Sciatic nerve (tissue), 2 donors: ENCODE data around the gene PTPN1. TPM values are rescaled to one million over a fixed set of nuclear protein-coding genes. Genes with fewer than 3 reads are reported as not detected.

ENCODE experiments used
- ATAC-seq: fragments of 200-7000 bp; cut with Tn5 transposase; one replicate; pipeline ENCODE4 v1.9.1; 2020; ENCODE audit warnings: mild to moderate bottlenecking, moderate library complexity
- DNase-seq: peaks from one replicate; pipeline ENCODE4 v3.0.0-alpha.2; 2020; ENCODE audit warnings: low spot score
- intact Hi-C: fragments of 100-400 bp; cut with DNase I; formaldehyde crosslinking; loops from one replicate; pipeline ENCODE4 v1.14.2; 2022
- total RNA-seq: library from RNA; stranded (reverse); fragmentation: NEBNext Ultra II Directional; extraction: Animal tissue kit (Norgen Biotek cat#: 25700); gene quantifications from one replicate; pipeline ENCODE4 v1.2.1, GENCODE V29; 2021
- donor health status: DM: no; HTN: no; CAD: no.
- donor health status: DM: no; HTN: no; CAD: no.

The PTPN1 gene
- total RNA-seq, 1 donor from 2014 or later, result 25.8 TPM

DNA sequence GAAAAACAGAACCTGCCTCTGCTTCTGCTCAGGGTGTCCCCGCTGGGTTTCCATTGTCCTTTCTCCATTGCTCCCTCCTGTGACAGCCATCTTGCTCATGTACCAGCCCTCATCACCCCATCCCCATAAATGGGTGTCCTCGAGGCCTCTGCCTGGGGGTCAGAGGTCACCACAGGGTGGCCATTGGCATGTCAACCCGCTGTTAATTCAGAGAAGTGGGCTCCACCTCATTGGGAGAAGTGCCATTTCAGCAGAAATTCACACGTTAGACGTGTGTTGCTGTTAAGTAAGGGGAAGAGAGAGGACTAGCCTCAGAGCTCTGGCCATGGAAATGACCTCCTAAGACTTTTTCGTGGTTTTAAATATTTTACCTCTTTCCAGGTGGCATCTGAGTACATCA lies 71.9 kb downstream of the PTPN1 start:
- ATAC-seq (no peak), DNase-seq (no peak)
- intact Hi-C loops, result loop anchor here (10.0 kb wide), 1 partner anchor 107 kb away; no protein-coding TSS in a partner anchor

DNA sequence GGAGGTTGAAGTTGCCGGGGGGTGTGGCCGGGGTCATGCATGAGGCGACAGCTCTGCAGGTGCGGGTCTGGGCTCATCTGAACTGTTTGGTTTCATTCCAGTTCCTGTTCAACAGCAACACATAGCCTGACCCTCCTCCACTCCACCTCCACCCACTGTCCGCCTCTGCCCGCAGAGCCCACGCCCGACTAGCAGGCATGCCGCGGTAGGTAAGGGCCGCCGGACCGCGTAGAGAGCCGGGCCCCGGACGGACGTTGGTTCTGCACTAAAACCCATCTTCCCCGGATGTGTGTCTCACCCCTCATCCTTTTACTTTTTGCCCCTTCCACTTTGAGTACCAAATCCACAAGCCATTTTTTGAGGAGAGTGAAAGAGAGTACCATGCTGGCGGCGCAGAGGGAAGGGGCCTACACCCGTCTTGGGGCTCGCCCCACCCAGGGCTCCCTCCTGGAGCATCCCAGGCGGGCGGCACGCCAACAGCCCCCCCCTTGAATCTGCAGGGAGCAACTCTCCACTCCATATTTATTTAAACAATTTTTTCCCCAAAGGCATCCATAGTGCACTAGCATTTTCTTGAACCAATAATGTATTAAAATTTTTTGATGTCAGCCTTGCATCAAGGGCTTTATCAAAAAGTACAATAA lies 72.5 kb downstream of the PTPN1 start:
- intact Hi-C loops, result loop anchor here (10.0 kb wide), 1 partner anchor 108 kb away; no protein-coding TSS in a partner anchor
- ATAC-seq (no peak), DNase-seq (no peak)

DNA sequence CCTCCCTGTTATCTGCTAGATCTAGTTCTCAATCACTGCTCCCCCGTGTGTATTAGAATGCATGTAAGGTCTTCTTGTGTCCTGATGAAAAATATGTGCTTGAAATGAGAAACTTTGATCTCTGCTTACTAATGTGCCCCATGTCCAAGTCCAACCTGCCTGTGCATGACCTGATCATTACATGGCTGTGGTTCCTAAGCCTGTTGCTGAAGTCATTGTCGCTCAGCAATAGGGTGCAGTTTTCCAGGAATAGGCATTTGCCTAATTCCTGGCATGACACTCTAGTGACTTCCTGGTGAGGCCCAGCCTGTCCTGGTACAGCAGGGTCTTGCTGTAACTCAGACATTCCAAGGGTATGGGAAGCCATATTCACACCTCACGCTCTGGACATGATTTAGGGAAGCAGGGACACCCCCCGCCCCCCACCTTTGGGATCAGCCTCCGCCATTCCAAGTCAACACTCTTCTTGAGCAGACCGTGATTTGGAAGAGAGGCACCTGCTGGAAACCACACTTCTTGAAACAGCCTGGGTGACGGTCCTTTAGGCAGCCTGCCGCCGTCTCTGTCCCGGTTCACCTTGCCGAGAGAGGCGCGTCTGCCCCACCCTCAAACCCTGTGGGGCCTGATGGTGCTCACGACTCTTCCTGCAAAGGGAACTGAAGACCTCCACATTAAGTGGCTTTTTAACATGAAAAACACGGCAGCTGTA lies 73.4 kb downstream of the PTPN1 start:
- DNase-seq (no peak), ATAC-seq (no peak)
- intact Hi-C loops, result loop anchor here (10.0 kb wide), 1 partner anchor 109 kb away; no protein-coding TSS in a partner anchor

DNA sequence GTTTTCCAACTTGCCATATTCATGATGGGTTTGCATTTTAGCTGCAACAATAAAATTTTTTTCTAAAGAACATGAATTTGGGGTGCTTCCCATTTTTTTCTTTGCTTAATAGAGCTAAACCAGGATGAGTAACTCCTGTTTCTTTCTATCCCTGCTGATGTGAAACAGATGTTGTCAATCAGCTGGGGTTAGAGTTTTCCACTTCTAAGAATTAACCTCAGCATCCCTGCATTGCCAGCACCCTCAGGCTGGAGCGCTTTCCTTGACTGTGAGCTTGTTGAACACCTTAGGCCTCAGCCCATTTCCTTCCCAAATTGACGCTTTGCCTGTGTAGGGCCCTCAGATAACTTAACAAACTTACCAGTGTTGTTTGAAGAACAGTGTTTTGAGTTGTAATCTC lies 74.5 kb downstream of the PTPN1 start:
- DNase-seq, result no peak
- intact Hi-C loops, result loop anchor here (10.0 kb wide), 1 partner anchor 110 kb away; no protein-coding TSS in a partner anchor
- ATAC-seq, result no peak

DNA sequence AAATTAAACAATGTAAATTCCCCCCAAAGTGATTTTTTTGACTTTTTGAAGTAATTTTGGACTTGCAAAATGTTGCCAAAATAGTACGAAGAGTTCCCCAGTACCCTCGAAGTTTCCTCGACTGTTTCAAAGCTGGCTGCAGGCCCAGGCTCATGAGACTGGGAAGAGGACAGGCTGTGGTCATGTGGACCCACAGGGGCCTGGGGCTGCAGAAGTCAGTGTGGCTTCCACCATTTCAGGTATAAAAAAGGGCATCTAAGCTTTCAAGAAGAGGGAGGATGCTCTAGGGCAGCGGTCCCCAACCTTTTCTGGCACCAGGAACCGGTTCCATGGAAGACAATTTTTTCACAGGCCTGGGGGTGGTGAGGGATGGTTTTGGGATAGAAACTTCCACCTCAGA lies 75.0 kb downstream of the PTPN1 start:
- intact Hi-C loops, result loop anchor here (10.0 kb wide), 1 partner anchor 110 kb away; no protein-coding TSS in a partner anchor
- DNase-seq, result no peak
- no peak for ATAC-seq

DNA sequence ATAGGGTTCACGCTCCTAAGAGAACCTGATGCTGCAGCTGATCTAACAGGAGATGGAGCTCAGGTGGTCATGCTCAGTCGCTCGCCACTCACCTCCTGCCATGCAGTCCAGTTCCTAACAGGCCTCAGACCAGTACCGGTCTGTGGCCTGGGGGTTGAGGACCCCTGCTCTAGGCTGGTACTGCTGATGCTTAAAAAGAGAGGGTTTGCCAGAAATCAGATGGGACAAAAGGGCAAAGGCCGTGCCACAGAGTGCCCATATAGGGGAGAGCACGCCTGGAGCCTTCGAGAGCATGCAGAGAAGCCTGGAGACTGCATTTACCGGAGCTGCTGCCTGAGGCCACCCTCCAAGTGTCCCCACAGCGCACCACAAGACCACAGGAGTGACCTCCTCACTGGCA lies 75.5 kb downstream of the PTPN1 start:
- ATAC-seq, result no peak
- DNase-seq, result no peak

DNA sequence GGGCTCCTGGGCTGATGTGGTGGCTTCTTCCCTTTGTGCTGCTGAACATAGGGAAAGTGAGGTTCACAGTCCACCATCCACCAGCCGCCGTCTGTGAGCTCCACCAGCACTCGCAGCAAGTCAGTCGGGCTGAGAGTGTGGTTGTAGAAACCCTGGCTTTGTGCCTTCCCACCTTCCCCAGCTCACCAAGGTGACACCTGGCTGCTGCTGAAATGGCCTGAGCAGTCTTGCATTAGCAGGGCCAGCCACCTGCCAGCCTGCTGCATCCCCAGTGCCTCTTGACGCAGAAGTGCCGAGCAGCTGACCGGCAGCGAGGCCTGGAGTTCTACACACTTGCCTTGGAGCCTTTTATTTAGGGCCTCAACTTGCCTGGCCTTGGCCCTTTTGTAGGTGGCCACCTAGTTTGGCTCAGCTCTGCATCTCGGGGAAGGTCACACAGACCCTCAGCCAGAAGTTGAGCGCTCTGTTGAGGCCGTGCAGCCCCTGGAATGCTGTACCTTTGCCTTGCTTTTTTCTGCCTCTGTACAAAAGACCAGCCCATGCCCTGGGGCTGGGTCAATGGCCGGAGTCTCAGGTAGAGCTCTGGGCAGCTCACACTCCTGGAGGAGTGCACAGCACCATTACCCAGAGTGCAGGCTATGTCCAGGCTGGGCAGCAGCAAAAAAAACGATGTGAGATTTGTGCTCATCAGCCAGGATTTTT lies 76.5 kb downstream of the PTPN1 start:
- DNase-seq, result no peak
- intact Hi-C loops, result loop anchor here (10.0 kb wide), 1 partner anchor 112 kb away; no protein-coding TSS in a partner anchor

More for the DNA sequence above, 75.5 kb downstream of the PTPN1 start:
- intact Hi-C loops, result loop anchor here (10.0 kb wide), 1 partner anchor 111 kb away; no protein-coding TSS in a partner anchor

DNA sequence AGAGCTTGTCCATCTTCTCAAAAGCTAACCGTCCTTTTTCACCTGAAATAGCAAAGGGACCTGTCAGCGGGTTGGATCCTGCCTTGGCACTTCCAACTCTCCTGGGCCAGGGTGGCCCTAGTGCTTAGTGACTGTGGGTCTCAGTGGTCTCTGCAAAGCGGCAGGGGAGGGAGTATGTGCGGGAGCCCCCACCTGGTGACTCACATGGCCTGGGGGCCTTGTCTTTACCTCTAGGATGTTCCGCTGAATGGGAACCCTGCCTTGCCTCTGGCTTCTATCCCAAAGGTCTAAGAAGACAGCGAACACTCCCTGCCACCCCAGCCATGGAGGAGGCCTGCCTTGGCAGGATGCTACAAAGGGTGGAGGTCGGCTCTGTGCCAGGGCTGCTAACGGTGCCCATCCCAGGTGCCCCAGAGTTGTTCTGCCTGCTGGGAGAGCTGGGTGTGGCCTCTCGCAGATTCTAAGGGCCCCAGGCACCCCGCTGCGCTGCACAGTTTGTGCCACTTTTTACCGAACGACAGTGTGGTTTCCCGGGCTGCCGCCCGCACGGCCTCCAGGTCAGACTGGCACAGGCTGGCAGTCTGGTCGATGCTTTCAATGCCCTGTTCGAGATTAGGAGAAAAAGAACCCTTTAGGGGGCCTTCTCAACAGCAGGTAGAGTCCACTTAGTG lies 77.2 kb downstream of the PTPN1 start:
- ATAC-seq (no peak), DNase-seq (no peak)
- intact Hi-C loops, result loop anchor here (10.0 kb wide), 1 partner anchor 113 kb away; no protein-coding TSS in a partner anchor

More for the DNA sequence above, 76.5 kb downstream of the PTPN1 start:
- ATAC-seq, result no peak

DNA sequence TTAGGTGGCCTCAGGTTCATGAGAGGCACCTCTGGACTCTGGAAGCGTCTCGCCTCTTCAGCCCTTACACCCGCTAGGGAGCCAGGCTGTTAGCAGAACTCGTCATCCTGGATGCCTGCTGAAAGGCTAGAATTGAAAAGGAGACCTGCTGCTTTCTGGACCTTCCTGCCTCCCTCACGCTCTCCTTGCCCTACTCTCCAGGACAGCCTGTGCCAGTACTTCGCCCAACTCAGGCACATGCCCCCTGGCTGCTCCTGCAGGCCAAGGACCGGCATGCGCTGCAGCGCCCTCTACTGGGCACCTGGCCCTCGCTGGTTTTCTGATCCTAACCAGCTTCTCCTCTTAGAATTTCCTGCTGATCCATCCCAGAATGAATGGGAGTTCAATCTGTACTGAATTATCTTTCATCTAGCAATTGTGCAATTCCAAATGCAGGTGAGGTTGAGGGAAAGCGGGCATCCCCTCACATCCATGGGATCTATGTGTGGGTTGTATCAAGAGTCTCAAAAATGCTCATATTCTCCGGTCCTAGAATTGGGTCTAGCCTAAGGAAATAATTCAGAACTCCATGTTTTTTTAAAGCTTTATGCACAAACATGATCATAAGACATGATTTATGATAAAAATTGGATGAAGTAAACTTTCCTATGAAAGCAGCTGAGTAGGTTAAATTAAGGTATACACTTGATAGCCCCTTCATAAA lies 78.0 kb downstream of the PTPN1 start:
- intact Hi-C loops, result loop anchor here (10.0 kb wide), 1 partner anchor 113 kb away; no protein-coding TSS in a partner anchor

DNA sequence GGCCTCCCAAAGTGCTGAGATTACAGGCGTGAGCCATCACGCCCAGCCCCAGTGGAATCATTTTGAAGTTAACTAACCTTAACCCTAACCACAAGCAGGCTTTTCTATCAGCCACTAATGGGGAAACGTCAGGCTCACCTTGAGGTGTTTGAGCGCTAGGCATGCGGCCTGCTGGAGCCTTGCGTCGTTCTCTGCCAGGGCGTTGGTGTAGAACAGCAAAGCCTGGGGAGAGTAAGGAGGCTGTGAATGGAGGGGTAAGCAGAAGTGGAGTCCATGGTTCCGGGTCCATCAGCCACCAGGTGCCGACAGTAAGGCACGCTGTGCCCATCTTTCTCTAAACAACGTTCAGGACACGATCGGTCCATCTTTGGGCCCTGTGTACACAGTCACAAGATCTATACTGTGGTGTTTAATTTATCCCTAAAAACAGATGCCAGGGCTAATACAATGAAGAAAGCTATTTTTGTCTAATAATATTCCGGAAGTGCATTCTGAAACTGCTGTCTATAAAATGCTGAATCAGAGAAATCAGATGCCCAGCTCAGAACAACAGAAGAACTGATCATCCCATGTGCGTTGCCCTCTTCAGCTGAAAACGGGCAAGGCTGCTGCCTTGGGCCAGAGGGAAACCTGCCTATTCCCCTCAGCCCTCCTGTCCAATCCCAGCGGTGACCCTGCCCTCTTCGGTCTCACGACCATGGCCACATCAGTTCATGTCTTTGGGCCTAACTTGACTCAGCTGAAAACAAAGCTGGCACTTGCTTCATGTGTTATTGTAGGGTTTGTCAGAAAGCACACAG lies 79.6 kb downstream of the PTPN1 start:
- intact Hi-C loops, result loop anchor here (10.0 kb wide), 1 partner anchor 115 kb away; no protein-coding TSS in a partner anchor
- ATAC-seq, result no peak

More for the DNA sequence above, 78.0 kb downstream of the PTPN1 start:
- peak; percentile 37 for ATAC-seq
- DNase-seq, result peak; percentile 85

DNA sequence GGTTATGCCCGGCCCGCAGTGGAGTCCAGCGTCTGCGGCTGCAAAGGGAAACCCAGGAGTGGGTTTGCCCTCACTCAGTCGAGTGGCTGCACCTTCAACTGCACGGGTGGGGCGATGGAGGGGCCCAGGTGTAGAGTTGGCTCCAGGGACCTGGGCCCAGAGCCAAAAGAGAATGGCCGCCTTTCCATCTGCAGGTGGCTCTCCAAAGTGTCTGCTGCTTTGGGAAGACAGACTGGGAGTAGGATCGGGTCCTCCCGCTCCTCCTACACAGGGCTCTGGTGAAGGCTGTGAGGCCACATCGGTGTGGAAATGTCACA lies 80.1 kb downstream of the PTPN1 start:
- DNase-seq (no peak), ATAC-seq (no peak)
- intact Hi-C loops, result no loop called here

More for the DNA sequence above, 79.6 kb downstream of the PTPN1 start:
- DNase-seq, result no peak

DNA sequence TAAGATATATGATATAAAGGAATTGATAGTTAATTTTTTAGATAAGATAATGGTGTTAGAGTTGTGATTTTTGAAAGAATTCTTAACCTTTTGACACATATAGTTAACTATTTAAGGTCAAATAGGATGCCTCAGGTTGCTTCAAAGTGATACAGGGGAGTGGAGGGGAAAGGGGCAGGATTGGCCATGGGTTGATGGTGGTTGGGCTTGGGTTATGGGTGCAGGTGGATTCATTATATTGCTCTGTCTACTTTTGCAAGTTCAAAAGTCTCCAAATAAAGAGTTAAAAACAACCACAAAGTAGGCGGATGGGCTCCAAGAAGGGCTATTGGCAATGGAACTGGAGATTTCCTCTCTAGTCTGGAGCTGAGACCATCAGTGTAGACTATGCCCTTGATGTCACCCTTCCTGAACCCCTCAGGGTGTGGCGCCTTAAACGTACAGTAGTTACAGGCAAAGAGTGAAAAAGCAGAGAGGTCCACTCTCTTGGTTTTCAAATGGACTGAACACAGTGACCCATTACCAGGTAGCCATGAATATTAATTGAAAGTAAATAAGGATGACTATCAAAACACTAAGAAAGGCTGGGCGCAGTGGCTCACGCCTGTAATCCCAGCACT lies 81.2 kb downstream of the PTPN1 start:
- no peak for ATAC-seq
- intact Hi-C loops, result no loop called here

DNA sequence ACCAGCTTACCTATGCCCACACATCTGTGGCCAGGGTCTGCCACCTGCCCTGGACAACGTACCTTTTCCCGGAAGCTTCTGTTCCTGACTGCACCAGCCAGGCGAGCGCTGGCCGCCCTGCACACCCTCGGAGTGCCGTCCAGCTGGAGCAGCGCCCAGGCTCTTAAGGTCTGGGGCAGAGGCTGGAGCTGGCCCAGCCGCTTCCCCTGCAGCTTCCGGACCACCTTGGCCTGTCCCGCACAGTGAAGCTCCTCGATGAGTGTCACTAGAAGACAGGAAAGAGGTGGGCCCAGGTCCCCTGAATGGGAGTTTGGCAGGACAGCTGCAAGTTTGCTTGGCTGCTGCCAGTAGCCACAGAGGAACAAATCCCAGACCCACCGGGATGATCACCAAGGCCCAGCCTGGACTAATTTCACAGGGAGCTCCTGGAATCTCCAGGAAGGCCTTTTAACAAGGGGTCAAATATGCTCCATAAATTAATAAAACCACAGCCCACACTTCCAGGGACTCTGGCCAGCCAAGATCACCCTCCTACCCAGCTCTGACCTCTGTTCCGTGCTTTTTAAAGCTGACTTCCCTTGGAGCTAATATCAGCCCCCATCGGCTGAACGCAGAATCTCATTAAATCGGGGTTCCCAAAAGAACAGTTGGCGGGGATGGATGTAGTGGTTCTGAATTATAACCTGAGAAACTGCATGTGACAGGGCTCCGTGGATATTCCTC lies 82.3 kb downstream of the PTPN1 start:
- DNase-seq (no peak), ATAC-seq (peak; percentile 53)
- intact Hi-C loops, result no loop called here

More for the DNA sequence above, 81.2 kb downstream of the PTPN1 start:
- DNase-seq, result no peak

DNA sequence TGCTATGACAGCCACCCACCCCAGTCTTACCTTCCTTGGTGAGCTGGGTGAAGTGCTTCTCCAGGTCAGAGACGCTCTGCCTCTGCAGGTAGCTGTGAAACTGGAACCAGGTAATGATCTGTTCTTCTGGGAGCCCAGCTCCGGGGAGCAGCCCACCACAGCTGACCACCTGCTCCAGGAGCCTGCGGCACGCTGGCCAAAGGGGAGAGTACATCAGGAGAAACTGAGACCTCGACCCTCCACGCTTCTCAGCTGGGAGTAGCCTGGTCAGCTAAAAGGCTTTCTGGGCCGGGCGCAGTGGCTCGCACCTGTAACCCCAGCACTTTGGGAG lies 82.8 kb downstream of the PTPN1 start:
- intact Hi-C loops, result no loop called here
- DNase-seq, result no peak
- ATAC-seq, result no peak

DNA sequence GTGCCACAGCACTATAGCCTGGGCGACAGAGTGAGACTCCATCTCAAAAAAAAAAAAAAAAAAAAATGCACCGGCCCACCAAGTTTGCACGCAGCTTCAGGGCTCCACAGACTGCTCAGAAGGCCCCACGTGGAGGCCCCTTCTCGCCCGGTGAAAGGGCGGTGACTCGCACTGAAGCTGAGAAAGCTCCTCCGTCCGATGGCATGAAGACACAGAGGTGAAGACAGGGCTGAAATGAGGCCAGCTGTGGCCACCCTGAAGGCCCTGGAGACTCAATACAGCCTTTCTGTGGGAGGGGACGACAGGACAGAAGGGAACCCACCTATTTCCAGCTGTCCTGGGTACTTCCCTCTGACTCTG lies 84.0 kb downstream of the PTPN1 start:
- ATAC-seq (no peak), DNase-seq (no peak)
- intact Hi-C loops, result no loop called here

DNA sequence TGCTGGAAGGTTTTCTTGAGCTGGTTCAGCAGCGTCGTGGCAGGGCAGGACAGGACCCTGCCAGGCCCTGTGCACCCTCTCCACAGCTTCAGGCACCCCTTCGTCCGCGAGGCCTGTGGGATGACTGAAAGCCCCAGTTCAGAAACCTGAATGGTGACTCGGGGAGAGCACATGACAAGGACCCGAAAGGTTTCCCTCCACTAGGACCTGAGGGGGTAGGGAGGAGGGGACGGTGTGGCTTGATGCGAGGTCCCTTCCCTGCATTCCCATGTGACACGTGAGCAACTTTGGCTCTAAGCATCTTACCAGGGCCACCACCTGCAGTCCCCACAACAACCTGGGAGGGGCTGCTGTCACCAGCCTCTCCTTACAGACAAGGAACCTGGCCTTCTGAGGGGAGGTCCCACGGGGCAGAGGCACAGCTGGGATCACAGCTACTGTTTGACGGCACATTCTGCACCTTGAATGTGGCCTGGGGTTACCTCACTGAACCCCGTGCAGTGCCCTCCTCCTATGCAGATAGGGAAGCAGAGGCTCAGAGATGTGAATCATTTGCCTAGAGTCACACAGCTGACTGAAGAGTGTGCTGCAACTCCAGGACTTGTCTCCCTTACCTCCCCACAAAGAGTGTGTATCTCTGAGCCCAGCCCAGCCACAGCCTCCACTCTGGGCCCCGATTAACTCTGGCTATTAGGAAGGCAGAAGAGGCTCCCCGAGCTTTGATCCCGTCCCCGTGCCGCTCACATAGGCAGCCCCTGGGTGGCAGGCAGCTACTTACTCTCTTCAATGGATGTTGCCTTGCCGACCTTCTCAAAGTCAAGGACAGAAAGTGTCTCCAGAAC lies 84.6 kb downstream of the PTPN1 start:
- ATAC-seq (no peak), DNase-seq (no peak)
- intact Hi-C loops, result no loop called here
